HG02852 (cell line): ENCODE results near the gene TJAP1.
"Not testable (repeated sequence)": the region's sequence is repeated elsewhere in the genome, so short reads cannot be mapped to it uniquely, and the experiment has no call there.

Experiments used
- ATAC-seq: cut with Tn5 transposase; IDR thresholded peaks from one replicate; pipeline ENCODE4 v1.9.1; 2021; ENCODE audit warnings: mild to moderate bottlenecking, moderate library complexity; ENCODE audit not compliant: unreplicated experiment

Gene TJAP1

GRCh38 chr6:43452896-43453295 lies 24.5 kb upstream of the TJAP1 start:
- no peak for ATAC-seq

GRCh38 chr6:43453831-43454230 lies 23.5 kb upstream of the TJAP1 start:
- ATAC-seq: no peak

GRCh38 chr6:43454290-43454695 lies 23.1 kb upstream of the TJAP1 start:
- ATAC-seq: no peak

GRCh38 chr6:43454696-43455530 lies 22.5 kb upstream of the TJAP1 start:
- ATAC-seq: no peak

- ATAC-seq: no peak
Measured at GRCh38 chr6:43455531-43456428, 21.6 kb upstream of the TJAP1 start, which contains the start of gene DLK2. DLK2 (minus strand) TSS chr6:43455548; CDS start chr6:43454825, 723 bp downstream.

GRCh38 chr6:43457643-43458042 lies 19.7 kb upstream of the TJAP1 start:
- ATAC-seq: no peak

- not testable (repeated sequence) for ATAC-seq
Measured at GRCh38 chr6:43458154-43458553, 19.2 kb upstream of the TJAP1 start.

- ATAC-seq: no peak
Measured at GRCh38 chr6:43459535-43459934, 17.8 kb upstream of the TJAP1 start.

GRCh38 chr6:43460032-43460431 lies 17.3 kb upstream of the TJAP1 start:
- no peak for ATAC-seq

- ATAC-seq: no peak
Measured at GRCh38 chr6:43461936-43462335, 15.4 kb upstream of the TJAP1 start.

GRCh38 chr6:43464337-43464736 lies 13.0 kb upstream of the TJAP1 start:
- no peak for ATAC-seq

GRCh38 chr6:43465948-43466347 lies 11.4 kb upstream of the TJAP1 start:
- ATAC-seq: no peak

GRCh38 chr6:43467265-43467664 lies 10.1 kb upstream of the TJAP1 start:
- not testable (repeated sequence) for ATAC-seq

- ATAC-seq: no peak
Measured at GRCh38 chr6:43467752-43468151, 9.6 kb upstream of the TJAP1 start.

GRCh38 chr6:43468240-43468639 lies 9.1 kb upstream of the TJAP1 start:
- no peak for ATAC-seq

- no peak for ATAC-seq
Measured at GRCh38 chr6:43468748-43469681, 8.4 kb upstream of the TJAP1 start.

- ATAC-seq: no peak
Measured at GRCh38 chr6:43469947-43470346, 7.4 kb upstream of the TJAP1 start.

- no peak for ATAC-seq
Measured at GRCh38 chr6:43471399-43471798, 6.0 kb upstream of the TJAP1 start.

GRCh38 chr6:43472515-43472914 lies 4.9 kb upstream of the TJAP1 start:
- ATAC-seq: no peak

- ATAC-seq: no peak
Measured at GRCh38 chr6:43475516-43475915, 1.9 kb upstream of the TJAP1 start.

GRCh38 chr6:43476746-43477145 lies 624 bp upstream of the TJAP1 start:
- no peak for ATAC-seq
